KMS-11 (cell line): ENCODE results near the gene SGCD.

Experiments used
- H2AFZ ChIP-seq: fragments of 200-600 bp; sonication (generic); 2 replicates; pipeline ENCODE4 v1.6.1; 2016; ENCODE audit warnings: antibody characterized with exemption, mixed run types, low read depth
- H3K27ac ChIP-seq: fragments of 200-600 bp; sonication (generic); 2 replicates; pipeline ENCODE4 v1.6.1; 2016; ENCODE audit warnings: mild to moderate bottlenecking, mixed run types
- H3K27me3 ChIP-seq: fragments of 200-600 bp; sonication (generic); 2 replicates; pipeline ENCODE4 v1.6.1; 2017; ENCODE audit warnings: mild to moderate bottlenecking, low read depth, mixed run types, moderate library complexity; ENCODE audit not compliant: insufficient read depth
- H3K36me3 ChIP-seq: fragments of 200-600 bp; sonication (generic); 2 replicates; pipeline ENCODE4 v1.6.1; 2017; ENCODE audit warnings: mild to moderate bottlenecking, mixed run types; ENCODE audit not compliant: insufficient read depth
- H3K4me1 ChIP-seq: fragments of 200-600 bp; sonication (generic); 2 replicates; pipeline ENCODE4 v1.6.1; 2016; ENCODE audit warnings: mild to moderate bottlenecking, low read depth, mixed run types; ENCODE audit not compliant: poor library complexity, severe bottlenecking
- H3K4me2 ChIP-seq: fragments of 200-600 bp; sonication (generic); 2 replicates; pipeline ENCODE4 v1.7.0; 2016; ENCODE audit warnings: mild to moderate bottlenecking, mixed run types
- H3K4me3 ChIP-seq: fragments of 200-600 bp; sonication (generic); IDR thresholded peaks from 2 replicates; pipeline ENCODE4 v1.6.1; 2017; ENCODE audit warnings: low read depth, low read length, mixed read lengths; ENCODE audit not compliant: insufficient read depth
- H3K79me2 ChIP-seq: fragments of 200-600 bp; sonication (generic); 2 replicates; pipeline ENCODE4 v1.6.1; 2016; ENCODE audit warnings: low read depth, mixed run types; ENCODE audit not compliant: insufficient read depth
- H3K9ac ChIP-seq: fragments of 200-600 bp; sonication (generic); 2 replicates; pipeline ENCODE4 v1.6.1; 2016; ENCODE audit warnings: mild to moderate bottlenecking, mixed run types
- H4K20me1 ChIP-seq: fragments of 200-600 bp; sonication (generic); 2 replicates; pipeline ENCODE4 v1.6.1; 2016; ENCODE audit warnings: mild to moderate bottlenecking, mixed run types; ENCODE audit not compliant: insufficient read depth
- TF ChIP-seq, protein P1 (sequence below): fragments of 200-600 bp; sonication (generic); conservative IDR thresholded peaks from 2 replicates; pipeline ENCODE4 v1.6.1; 2017; ENCODE audit warnings: low read depth, mild to moderate bottlenecking, antibody characterized with exemption, low read length, moderate library complexity, mixed read lengths

Gene SGCD

DNA sequence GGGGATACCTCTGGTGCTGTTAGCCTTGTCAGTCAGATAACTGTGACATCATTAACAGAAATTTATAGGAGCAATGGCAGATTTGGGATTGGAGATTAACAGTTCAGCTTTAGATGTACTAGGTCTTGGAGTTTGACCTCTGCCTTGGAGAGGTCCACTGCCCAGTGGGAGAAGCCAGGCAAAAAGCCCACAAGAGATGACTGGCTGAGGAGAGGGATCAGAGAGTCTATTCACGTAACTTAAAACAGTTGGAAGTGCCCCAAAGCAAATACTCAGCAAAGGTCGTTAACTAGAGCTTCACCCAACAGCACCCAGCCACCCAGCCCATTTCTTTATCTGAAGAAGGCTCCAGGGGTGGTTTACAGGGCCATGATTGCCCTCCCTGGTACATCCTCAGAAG is 290.5 kb downstream of the SGCD start:
- Histone ChIP-seq H3K36me3 (no peaks in the 10 kb centered on the region), H2AFZ (no peak overlapping the region), H3K27me3 (no peaks in the 10 kb centered on the region), H3K27ac (no peak overlapping the region), H3K4me2 (no peak overlapping the region), H3K79me2 (no peaks in the 10 kb centered on the region), H3K9ac (no peak overlapping the region), H4K20me1 (no peaks in the 10 kb centered on the region), H3K4me1 (no peaks in the 10 kb centered on the region), H3K4me3 (no peak overlapping the region)
- TF ChIP-seq, protein P1, sequence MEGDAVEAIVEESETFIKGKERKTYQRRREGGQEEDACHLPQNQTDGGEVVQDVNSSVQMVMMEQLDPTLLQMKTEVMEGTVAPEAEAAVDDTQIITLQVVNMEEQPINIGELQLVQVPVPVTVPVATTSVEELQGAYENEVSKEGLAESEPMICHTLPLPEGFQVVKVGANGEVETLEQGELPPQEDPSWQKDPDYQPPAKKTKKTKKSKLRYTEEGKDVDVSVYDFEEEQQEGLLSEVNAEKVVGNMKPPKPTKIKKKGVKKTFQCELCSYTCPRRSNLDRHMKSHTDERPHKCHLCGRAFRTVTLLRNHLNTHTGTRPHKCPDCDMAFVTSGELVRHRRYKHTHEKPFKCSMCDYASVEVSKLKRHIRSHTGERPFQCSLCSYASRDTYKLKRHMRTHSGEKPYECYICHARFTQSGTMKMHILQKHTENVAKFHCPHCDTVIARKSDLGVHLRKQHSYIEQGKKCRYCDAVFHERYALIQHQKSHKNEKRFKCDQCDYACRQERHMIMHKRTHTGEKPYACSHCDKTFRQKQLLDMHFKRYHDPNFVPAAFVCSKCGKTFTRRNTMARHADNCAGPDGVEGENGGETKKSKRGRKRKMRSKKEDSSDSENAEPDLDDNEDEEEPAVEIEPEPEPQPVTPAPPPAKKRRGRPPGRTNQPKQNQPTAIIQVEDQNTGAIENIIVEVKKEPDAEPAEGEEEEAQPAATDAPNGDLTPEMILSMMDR = no peak

- H3K9ac ChIP-seq = no peak overlapping the region
- no peak overlapping the region for H3K27ac ChIP-seq
Measured at GRCh38 chr5:156618601-156619000, 291.6 kb downstream of the SGCD start.

GRCh38 chr5:156621719-156622118 is 294.8 kb downstream of the SGCD start:
- Histone ChIP-seq H4K20me1 (no peaks in the 10 kb centered on the region), H3K79me2 (no peaks in the 10 kb centered on the region), H3K4me3 (no peak overlapping the region), H3K27ac (no peak overlapping the region), H3K4me2 (no peak overlapping the region), H3K36me3 (no peaks in the 10 kb centered on the region), H3K27me3 (no peaks in the 10 kb centered on the region), H3K9ac (no peak overlapping the region), H2AFZ (no peak overlapping the region), H3K4me1 (no peaks in the 10 kb centered on the region)
- TF ChIP-seq, protein P1 = no peak

More at GRCh38 chr5:156618601-156619000, 291.6 kb downstream of the SGCD start:
- H3K36me3 ChIP-seq = no peaks in the 10 kb centered on the region
- H3K79me2 ChIP-seq = no peaks in the 10 kb centered on the region
- no peak overlapping the region for H3K4me3 ChIP-seq
- H4K20me1 ChIP-seq = no peaks in the 10 kb centered on the region
- H3K27me3 ChIP-seq = no peaks in the 10 kb centered on the region
- H3K4me2 ChIP-seq = no peak overlapping the region
- TF ChIP-seq, protein P1 = no peak
- no peak overlapping the region for H2AFZ ChIP-seq
- no peaks in the 10 kb centered on the region for H3K4me1 ChIP-seq

- H3K79me2 ChIP-seq = no peaks in the 10 kb centered on the region
- no peaks in the 10 kb centered on the region for H3K27me3 ChIP-seq
- no peak overlapping the region for H2AFZ ChIP-seq
- TF ChIP-seq, protein P1 = no peak
- no peaks in the 10 kb centered on the region for H3K36me3 ChIP-seq
- no peaks in the 10 kb centered on the region for H3K4me1 ChIP-seq
- H3K4me3 ChIP-seq = no peak overlapping the region
- no peak overlapping the region for H3K4me2 ChIP-seq
- H4K20me1 ChIP-seq = no peaks in the 10 kb centered on the region
- H3K9ac ChIP-seq = no peak overlapping the region
- H3K27ac ChIP-seq = no peak overlapping the region
Measured at GRCh38 chr5:156623381-156624040, 296.5 kb downstream of the SGCD start.
